GM12891 (cell line): ENCODE data around the gene LYAR.

Experiments used
- PAX5 ChIP-seq: IDR thresholded peaks from 2 replicates; pipeline ENCODE4 v1.6.1; 2011; ENCODE audit warnings: low read length, moderate library complexity, mild to moderate bottlenecking; ENCODE audit not compliant: insufficient read depth, severe bottlenecking
- POLR2A ChIP-seq: IDR thresholded peaks from 2 replicates; pipeline ENCODE4 v1.6.1; 2011; ENCODE audit warnings: low read depth, low read length, control low read depth
- POLR2AphosphoS5 ChIP-seq: IDR thresholded peaks from 2 replicates; pipeline ENCODE4 v1.6.1; 2011; ENCODE audit warnings: low read depth, low read length, control low read depth
- POU2F2 ChIP-seq: IDR thresholded peaks from 2 replicates; pipeline ENCODE4 v1.6.1; 2011; ENCODE audit warnings: low read depth, mild to moderate bottlenecking, control low read depth, low read length, moderate library complexity
- SPI1 ChIP-seq: IDR thresholded peaks from 2 replicates; pipeline ENCODE4 v1.6.1; 2011; ENCODE audit warnings: low read depth, low read length, control low read depth
- TAF1 ChIP-seq: IDR thresholded peaks from 2 replicates; pipeline ENCODE4 v1.6.1; 2011; ENCODE audit warnings: low read depth, low read length, control low read depth

DNA sequence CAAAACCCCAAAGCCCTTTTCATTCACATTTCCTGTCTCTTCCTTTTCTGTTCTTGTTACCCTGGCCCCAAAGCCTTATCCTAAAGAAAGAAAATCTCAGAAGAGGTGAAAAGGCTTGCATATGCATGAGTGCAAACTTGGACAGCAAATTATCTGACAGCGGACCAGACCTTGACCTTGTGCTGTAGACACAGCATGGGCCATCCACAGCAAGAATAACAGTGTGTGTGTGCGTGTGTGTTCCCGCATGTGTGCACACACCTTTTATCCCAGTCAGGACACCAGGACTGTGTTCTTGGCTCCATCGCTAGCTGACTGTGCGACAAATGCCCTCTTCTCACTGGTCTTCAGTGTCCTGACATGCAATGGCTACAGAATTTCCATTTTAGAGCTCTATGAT, 35.4 kb upstream of the LYAR start:
- TF ChIP-seq TAF1, result no peak
- TF ChIP-seq POLR2AphosphoS5, result no peak
- no peak for TF ChIP-seq POLR2A
- TF ChIP-seq PAX5, result no peak
- no peak for TF ChIP-seq SPI1
- no peak for TF ChIP-seq POU2F2
